H1 (cell line): ENCODE measurements around the gene SNAP47. TPM values are rescaled to one million over a fixed set of nuclear protein-coding genes. Genes with fewer than 3 reads are reported as not detected.

Experiments used
- CTCF ChIA-PET: fragments of 300-600 bp; sonication (Branson Sonifier 250); formaldehyde crosslinking; loops from one replicate; lab custom pipeline; 2021; ENCODE audit not compliant: partially characterized antibody; lab: Charles Lee
- POLR2A ChIA-PET: fragments of 300-600 bp; sonication (Branson Sonifier 250); formaldehyde crosslinking; loops from one replicate; lab custom pipeline; 2021; ENCODE audit warnings: inconsistent platforms; ENCODE audit not compliant: partially characterized antibody; lab: Charles Lee
- DNase-seq, 2 experiments: peaks; one replicate each; pipeline versions ENCODE4 v3.0.0 to v3.0.0-alpha.2; 2010 to 2022; ENCODE audit warnings: low spot score in 2 of 2, low read depth in 1 of 2, mixed read lengths in 1 of 2
- FAIRE-seq: peaks from 2 replicates; lab custom pipeline; 2011; peaks lifted over from hg19 to GRCh38; lab: Jason Lieb, UNC
- H2AFZ ChIP-seq: 2 replicates; pipeline ENCODE4 v1.8.1; 2012; ENCODE audit warnings: low read length, inconsistent platforms
- H2AK5ac ChIP-seq: 2 replicates; pipeline ENCODE4 v1.6.1; 2013; ENCODE audit warnings: low read depth, low read length
- H2BK120ac ChIP-seq: replicated peaks from 2 replicates; pipeline ENCODE3; 2013; ENCODE audit warnings: low read depth, low read length, inconsistent platforms
- H2BK12ac ChIP-seq: 2 replicates; pipeline ENCODE4 v1.6.1; 2013; ENCODE audit warnings: low read depth, low read length
- H2BK15ac ChIP-seq: 2 replicates; pipeline ENCODE4 v1.6.1; 2013; ENCODE audit warnings: low read length
- H2BK20ac ChIP-seq: 2 replicates; pipeline ENCODE4 v1.6.1; 2013; ENCODE audit warnings: low read length
- H2BK5ac ChIP-seq: 2 replicates; pipeline ENCODE4 v1.6.1; 2013; ENCODE audit warnings: low read depth, low read length
- H3K14ac ChIP-seq: 2 replicates; pipeline ENCODE4 v1.6.1; 2013; ENCODE audit warnings: inconsistent platforms; ENCODE audit not compliant: insufficient read length
- H3K18ac ChIP-seq: 2 replicates; pipeline ENCODE4 v1.6.1; 2013; ENCODE audit warnings: low read length; ENCODE audit errors: extremely low read depth
- H3K23ac ChIP-seq: 2 replicates; pipeline ENCODE4 v1.6.1; 2013; ENCODE audit warnings: inconsistent platforms; ENCODE audit not compliant: insufficient read length
- H3K23me2 ChIP-seq: 2 replicates; pipeline ENCODE4 v1.6.1; 2013; ENCODE audit warnings: low read depth, low read length
- H3K27ac ChIP-seq: 2 replicates; pipeline ENCODE4 v1.6.1; 2011; ENCODE audit warnings: low read depth, low read length, inconsistent platforms
- H3K27me3 ChIP-seq, 4 experiments: replicated peaks in 1 of 4; 1 replicate in 1 of 4; 2 replicates in 3 of 4; pipeline versions ENCODE4 v1.6.1 to v1.8.1; 2011 to 2013; ENCODE audit warnings: low read length in 3 of 4, mild to moderate bottlenecking in 3 of 4, inconsistent platforms in 2 of 4, mixed read lengths in 2 of 4, moderate library complexity in 1 of 4; ENCODE audit not compliant: control insufficient read depth in 3 of 4, insufficient read depth in 3 of 4; ENCODE audit errors: extremely low read depth in 1 of 4
- H3K36me3 ChIP-seq, 4 experiments: 2 replicates each; pipeline versions ENCODE4 v1.6.1 to v1.8.1; 2011 to 2013; ENCODE audit warnings: mild to moderate bottlenecking in 4 of 4, low read length in 3 of 4, moderate library complexity in 2 of 4, control low read depth in 1 of 4, inconsistent platforms in 1 of 4; ENCODE audit not compliant: insufficient read depth in 4 of 4, control insufficient read depth in 2 of 4
- H3K4ac ChIP-seq: replicated peaks from 2 replicates; pipeline ENCODE3; 2013; ENCODE audit warnings: low read length, low read depth, mixed read lengths, inconsistent platforms; ENCODE audit not compliant: insufficient read length
- H3K4me1 ChIP-seq, 4 experiments: replicated peaks in 1 of 4; 1 replicate in 1 of 4; 2 replicates in 3 of 4; pipeline versions ENCODE4 v1.6.1 to v1.8.1; 2011 to 2013; ENCODE audit warnings: low read length in 3 of 4, inconsistent platforms in 2 of 4, mixed read lengths in 1 of 4; ENCODE audit not compliant: insufficient read depth in 4 of 4, control insufficient read depth in 3 of 4
- H3K4me2 ChIP-seq, 2 experiments: 2 replicates each; pipeline versions ENCODE4 v1.6.1 to v1.8.1; 2011 to 2013; ENCODE audit warnings: low read depth in 2 of 2, low read length in 2 of 2, control low read depth in 1 of 2, inconsistent platforms in 1 of 2, mild to moderate bottlenecking in 1 of 2; ENCODE audit not compliant: insufficient read depth in 1 of 2
- H3K4me3 ChIP-seq, 4 experiments: fragments of 200-600, 300-600 bp in 1 of 4; sonication (generic), shearing (Covaris generic), sonication (Bioruptor Twin) in 1 of 4; 2 replicates each; pipeline versions ENCODE4 v1.5.1 to v1.8.1; 2011 to 2016; ENCODE audit warnings: low read length in 4 of 4, low read depth in 3 of 4, control low read depth in 2 of 4, inconsistent platforms in 2 of 4, mild to moderate bottlenecking in 2 of 4, mixed read lengths in 1 of 4, moderate library complexity in 1 of 4; ENCODE audit not compliant: insufficient read depth in 2 of 4; ENCODE audit errors: extremely low read depth in 1 of 4
- H3K56ac ChIP-seq: replicated peaks from 2 replicates; pipeline ENCODE3; 2013; ENCODE audit warnings: low read depth, mild to moderate bottlenecking, mixed read lengths, low read length, inconsistent platforms; ENCODE audit not compliant: insufficient read length
- H3K79me1 ChIP-seq: 2 replicates; pipeline ENCODE4 v1.6.1; 2013; ENCODE audit warnings: low read depth, low read length, control low read depth
- H3K79me2 ChIP-seq, 2 experiments: 2 replicates each; pipeline versions ENCODE4 v1.6.1 to v1.8.1; 2012 to 2013; ENCODE audit warnings: low read length in 2 of 2, mild to moderate bottlenecking in 2 of 2, inconsistent platforms in 1 of 2; ENCODE audit not compliant: insufficient read depth in 2 of 2, control insufficient read depth in 1 of 2
- H3K9ac ChIP-seq, 4 experiments: replicated peaks in 1 of 4; 1 replicate in 1 of 4; 2 replicates in 3 of 4; pipeline versions ENCODE4 v1.6.1 to v1.8.1; 2011 to 2013; ENCODE audit warnings: low read depth in 3 of 4, low read length in 3 of 4, control low read depth in 2 of 4, mild to moderate bottlenecking in 2 of 4, moderate library complexity in 2 of 4, inconsistent platforms in 1 of 4; ENCODE audit errors: extremely low read depth in 1 of 4
- H3K9me3 ChIP-seq, 2 experiments: 2 replicates each; pipeline versions ENCODE4 v1.6.1 to v1.8.1; 2012 to 2013; ENCODE audit warnings: mild to moderate bottlenecking in 2 of 2, moderate library complexity in 2 of 2, control low read depth in 1 of 2, inconsistent platforms in 1 of 2, low read depth in 1 of 2, low read length in 1 of 2, mixed read lengths in 1 of 2; ENCODE audit not compliant: insufficient read depth in 2 of 2
- H4K20me1 ChIP-seq, 2 experiments: replicated peaks in 1 of 2; 2 replicates each; pipeline versions ENCODE3 to v1.8.1; 2011 to 2013; ENCODE audit warnings: inconsistent platforms in 2 of 2, low read length in 2 of 2, mild to moderate bottlenecking in 1 of 2; ENCODE audit not compliant: insufficient read depth in 2 of 2, control insufficient read depth in 1 of 2
- H4K5ac ChIP-seq: 2 replicates; pipeline ENCODE4 v1.6.1; 2013; ENCODE audit warnings: low read length, low read depth, mixed read lengths, inconsistent platforms; ENCODE audit not compliant: insufficient read length
- H4K8ac ChIP-seq: 2 replicates; pipeline ENCODE4 v1.8.0; 2013; ENCODE audit warnings: mild to moderate bottlenecking, moderate library complexity, low read length, inconsistent platforms; ENCODE audit not compliant: insufficient read depth; ENCODE audit errors: extremely low read depth
- H4K91ac ChIP-seq: replicated peaks from 2 replicates; pipeline ENCODE3; 2013; ENCODE audit warnings: low read length, mixed read lengths, inconsistent platforms; ENCODE audit not compliant: insufficient read length
- BACH1 ChIP-seq: IDR thresholded peaks from 2 replicates; pipeline ENCODE4 v1.6.1; 2012; ENCODE audit warnings: low read length, improper control_type of control experiment
- BRCA1 ChIP-seq: IDR thresholded peaks from 2 replicates; pipeline ENCODE4 v1.6.1; 2012; ENCODE audit warnings: low read depth, low read length, improper control_type of control experiment
- CHD1 ChIP-seq: IDR thresholded peaks from 2 replicates; pipeline ENCODE4 v1.6.1; 2012; ENCODE audit warnings: low read depth, low read length, improper control_type of control experiment
- EP300 ChIP-seq, 2 experiments: IDR thresholded peaks; 1 replicate in 1 of 2; 2 replicates in 1 of 2; pipeline ENCODE4 v1.6.1; 2011 to 2012; ENCODE audit warnings: low read depth in 2 of 2, low read length in 2 of 2, mild to moderate bottlenecking in 2 of 2, borderline replicate concordance in 1 of 2, inconsistent platforms in 1 of 2, moderate library complexity in 1 of 2
- HDAC2 ChIP-seq, 2 experiments: fragments of 300-600 bp in 1 of 2; sonication (generic) in 1 of 2; IDR thresholded peaks; 2 replicates each; pipeline ENCODE4 v1.6.1; 2011 to 2012; ENCODE audit warnings: low read depth in 2 of 2, low read length in 2 of 2, mild to moderate bottlenecking in 2 of 2, moderate library complexity in 2 of 2, borderline replicate concordance in 1 of 2, inconsistent platforms in 1 of 2
- MAX ChIP-seq: IDR thresholded peaks from 2 replicates; pipeline ENCODE4 v1.6.1; 2012; ENCODE audit warnings: inconsistent platforms
- NANOG ChIP-seq: IDR thresholded peaks from 2 replicates; pipeline ENCODE4 v1.6.1; 2011; ENCODE audit warnings: low read length, low read depth, mild to moderate bottlenecking, inconsistent platforms; ENCODE audit not compliant: insufficient read depth, poor library complexity, severe bottlenecking
- POLR2A ChIP-seq, 2 experiments: IDR thresholded peaks; 1 replicate in 1 of 2; 2 replicates in 1 of 2; pipeline ENCODE4 v1.6.1; 2011; ENCODE audit warnings: low read depth in 2 of 2, low read length in 2 of 2, mild to moderate bottlenecking in 2 of 2; ENCODE audit errors: control extremely low read depth in 1 of 2
- RAD21 ChIP-seq, 2 experiments: IDR thresholded peaks in 1 of 2; conservative IDR thresholded peaks in 1 of 2; 2 replicates each; pipeline ENCODE4 v1.6.1; 2011; ENCODE audit warnings: low read depth in 2 of 2, low read length in 2 of 2, improper control_type of control experiment in 1 of 2, inconsistent platforms in 1 of 2, mild to moderate bottlenecking in 1 of 2, moderate library complexity in 1 of 2
- SIN3A ChIP-seq, 2 experiments: IDR thresholded peaks in 1 of 2; conservative IDR thresholded peaks in 1 of 2; 2 replicates each; pipeline ENCODE4 v1.6.1; 2011 to 2012; ENCODE audit warnings: low read length in 2 of 2, improper control_type of control experiment in 1 of 2, low read depth in 1 of 2, mild to moderate bottlenecking in 1 of 2
- SIRT6 ChIP-seq: IDR thresholded peaks from one replicate; pipeline ENCODE4 v1.7.1; 2012; ENCODE audit warnings: low read length, inconsistent platforms
- SP1 ChIP-seq: IDR thresholded peaks from 2 replicates; pipeline ENCODE4 v1.6.1; 2011; ENCODE audit warnings: low read depth, low read length
- TBP ChIP-seq: IDR thresholded peaks from 2 replicates; pipeline ENCODE4 v1.6.1; 2011; ENCODE audit warnings: low read depth, low read length, improper control_type of control experiment
- ZNF274 ChIP-seq: IDR thresholded peaks from 2 replicates; pipeline ENCODE4 v1.7.0; 2012; ENCODE audit warnings: low read length, borderline replicate concordance; ENCODE audit errors: extremely low read depth
- WGBS, 2 experiments: shearing (Covaris generic) in 1 of 2; methylation state at CpG; one replicate each; pipeline versions ENCODE4 v1.1.6 to v1.1.7; 2013 to 2015; ENCODE audit warnings: low lambda C conversion rate in 2 of 2, mixed read lengths in 2 of 2, inconsistent platforms in 1 of 2, low coverage in 1 of 2, missing lambda C conversion rate in 1 of 2; ENCODE audit not compliant: insufficient replicate concordance in 2 of 2, insufficient coverage in 1 of 2, insufficient read length in 1 of 2; ENCODE audit errors: extremely low coverage in 1 of 2, missing lambda C conversion rate in 1 of 2; 5-methylcytosine and 5-hydroxymethylcytosine counted together
- polyA plus RNA-seq, 7 experiments: library from polyadenylated mRNA; depleted of rRNA in 3 of 7; stranded (reverse) in 5 of 7; unstranded in 2 of 7; fragments of >200 nt in 5 of 7; fragments of 200-250 nt in 2 of 7; gene quantifications; 1 replicate in 5 of 7; 2 replicates in 1 of 7; 4 replicates in 1 of 7; pipeline versions ENCODE4 v1.2.1 to v1.2.3, GENCODE V29; 2011 to 2013; ENCODE audit warnings: missing spikeins in 2 of 7, mixed read lengths in 2 of 7
- total RNA-seq: library from RNA; stranded (reverse); fragmentation: NEBNext Ultra II Directional; extraction: Animal tissue kit (Norgen Biotek cat#: 25700); gene quantifications from 2 replicates; pipeline ENCODE4 v1.2.1, GENCODE V29; 2021

Gene SNAP47
- total and polyA plus RNA-seq, 2 of the 8 experiments (the other 6 are each of a cell fraction or from before 2014, with no cell fraction given) = 37.6 to 42.2 TPM

GRCh38 chr1:227726318-227726717 lies 8.9 kb upstream of the SNAP47 start:
- ChIA-PET POLR2A (no interaction called here), CTCF (no interaction called here)
- Histone ChIP-seq H4K8ac (no peak overlapping the region), H2BK12ac (no peak overlapping the region), H3K27ac (no peak overlapping the region), H3K4me3 (no peak overlapping the region), H3K79me1 (no peaks in the 10 kb centered on the region), H3K56ac (no peak overlapping the region), H3K79me2 (no peaks in the 10 kb centered on the region), H2AFZ (no peak overlapping the region), H3K23me2 (peaks cover 4% of the 10 kb centered on the region), H3K36me3 (peaks cover 0 to 2% (median 0%) of the 10 kb centered on the region in 4 experiments; a peak in 2 of 8 replicates), H4K91ac (no peak overlapping the region), H4K5ac (no peak overlapping the region), H3K23ac (no peak overlapping the region), H3K9me3 (peaks cover 12 to 18% of the 10 kb centered on the region in 2 experiments), H2BK20ac (no peak overlapping the region), H2BK15ac (no peak overlapping the region), H2AK5ac (no peak overlapping the region), H2BK5ac (no peak overlapping the region), H3K4me2 (no peak overlapping the region), H3K27me3 (no peaks in the 10 kb centered on the region), H3K14ac (no peak overlapping the region), H3K18ac (no peak overlapping the region), H3K4me1 (peaks cover 0 to 19% (median 12%) of the 10 kb centered on the region in 4 experiments; a peak in 6 of 7 replicates), H4K20me1 (peaks cover 3 to 13% of the 10 kb centered on the region in 2 experiments), H3K4ac (no peak overlapping the region), H3K9ac (no peak overlapping the region), H2BK120ac (no peak overlapping the region)
- FAIRE-seq (no peak), DNase-seq (no peak)
- WGBS, 2 experiments = 91% methylated on average over 3 of the region's 3 CpGs; no CpG with 5 or more reads in 1 of the 2 experiments
- TF ChIP-seq MAX = no peak
- no peak for TF ChIP-seq BRCA1
- TF ChIP-seq TBP = no peak
- no peak for TF ChIP-seq CHD1
- no peak for TF ChIP-seq HDAC2 (IDR thresholded peaks at IDR 0.05; ENCODE audit: borderline replicate concordance in 1 of 2, low read depth in 2 of 2, low read length in 2 of 2)
- TF ChIP-seq EP300 (IDR thresholded peaks at IDR 0.05; ENCODE audit: borderline replicate concordance in 1 of 2, low read depth in 2 of 2, low read length in 2 of 2) = no peak
- TF ChIP-seq BACH1 = no peak
- no peak for TF ChIP-seq SP1
- TF ChIP-seq RAD21 (IDR thresholded peaks at IDR 0.05 in 1 of 2, conservative IDR thresholded peaks at IDR 0.05 in 1 of 2; ENCODE audit: low read depth in 2 of 2, low read length in 2 of 2) = no peak
- TF ChIP-seq POLR2A (IDR thresholded peaks at IDR 0.05; ENCODE audit: control extremely low read depth in 1 of 2, low read depth in 2 of 2, low read length in 2 of 2) = no peak
- TF ChIP-seq SIN3A (conservative IDR thresholded peaks at IDR 0.05 in 1 of 2, IDR thresholded peaks at IDR 0.05 in 1 of 2; ENCODE audit: low read depth in 1 of 2, low read length in 2 of 2) = no peak
- no peak for TF ChIP-seq NANOG
- TF ChIP-seq ZNF274 = no peak
- TF ChIP-seq SIRT6 = no peak
